Osteocyte (in vitro differentiated cells): Measurements from ENCODE around the gene CLASP1. TPM values are rescaled to one million over a fixed set of nuclear protein-coding genes. Genes with fewer than 3 reads are reported as not detected.

Experiments
- DNase-seq: peaks from one replicate; pipeline ENCODE4 v3.0.0; 2021; ENCODE audit warnings: mixed read lengths; ENCODE audit not compliant: unreplicated experiment; ENCODE audit errors: extremely low spot score
- H3K27ac Mint-ChIP-seq: one replicate; pipeline ENCODE4 v1.8.0; 2021; ENCODE audit warnings: mild to moderate bottlenecking, mixed read lengths; ENCODE audit not compliant: unreplicated experiment
- H3K27me3 Mint-ChIP-seq: one replicate; pipeline ENCODE4 v1.8.0; 2021; ENCODE audit warnings: mixed read lengths; ENCODE audit not compliant: unreplicated experiment
- H3K36me3 Mint-ChIP-seq: one replicate; pipeline ENCODE4 v1.8.0; 2021; ENCODE audit warnings: mixed read lengths; ENCODE audit not compliant: unreplicated experiment
- H3K4me1 Mint-ChIP-seq: one replicate; pipeline ENCODE4 v1.8.0; 2021; ENCODE audit warnings: mixed read lengths; ENCODE audit not compliant: unreplicated experiment
- H3K4me3 Mint-ChIP-seq: one replicate; pipeline ENCODE4 v1.8.0; 2021; ENCODE audit warnings: mild to moderate bottlenecking, moderate library complexity, mixed read lengths; ENCODE audit not compliant: unreplicated experiment
- H3K9me3 Mint-ChIP-seq: one replicate; pipeline ENCODE4 v1.8.0; 2021; ENCODE audit warnings: mixed read lengths; ENCODE audit not compliant: unreplicated experiment
- CTCF ChIP-seq: fragments of 200-600 bp; sonication (generic); IDR thresholded peaks from 2 replicates; pipeline ENCODE4 v1.5.0; 2021; ENCODE audit warnings: antibody characterized with exemption, mild to moderate bottlenecking, moderate library complexity
- total RNA-seq: library from RNA; stranded (reverse); gene quantifications from 2 replicates; pipeline ENCODE4 v1.2.1, GENCODE V29; 2021

Gene CLASP1
- total RNA-seq, 1 donor from 2014 or later: 59.9 TPM

GRCh38 chr2:121599963-121600651, 49.2 kb downstream of the CLASP1 start:
- H3K4me1 Mint-ChIP-seq: peaks cover 7% of the 10 kb centered on the region
- no peak overlapping the region for H3K27ac Mint-ChIP-seq
- no peak for TF ChIP-seq CTCF
- H3K27me3 Mint-ChIP-seq: no peaks in the 10 kb centered on the region
- no peak overlapping the region for H3K4me3 Mint-ChIP-seq
- DNase-seq: no peak
- peaks cover 18% of the 10 kb centered on the region for H3K36me3 Mint-ChIP-seq
- H3K9me3 Mint-ChIP-seq: no peaks in the 10 kb centered on the region

- TF ChIP-seq CTCF: no peak
- Mint-ChIP-seq H3K4me3 (no peak overlapping the region), H3K27me3 (no peaks in the 10 kb centered on the region), H3K27ac (no peak overlapping the region), H3K9me3 (no peaks in the 10 kb centered on the region), H3K4me1 (peaks cover 9% of the 10 kb centered on the region), H3K36me3 (peaks cover 6% of the 10 kb centered on the region)
- no peak for DNase-seq
These were observed 51.2 kb downstream of the CLASP1 start for GRCh38 chr2:121598087-121598486.

GRCh38 chr2:121596221-121597080, 52.8 kb downstream of the CLASP1 start:
- H3K36me3 Mint-ChIP-seq: peaks cover 1% of the 10 kb centered on the region
- no peak for DNase-seq
- H3K9me3 Mint-ChIP-seq: no peaks in the 10 kb centered on the region
- TF ChIP-seq CTCF: peak; percentile 62
- no peak overlapping the region for H3K4me3 Mint-ChIP-seq
- H3K4me1 Mint-ChIP-seq: peaks cover 11% of the 10 kb centered on the region
- peak overlapping the region; percentile 71 for H3K27ac Mint-ChIP-seq
- no peaks in the 10 kb centered on the region for H3K27me3 Mint-ChIP-seq

- Mint-ChIP-seq H3K27me3 (no peaks in the 10 kb centered on the region), H3K27ac (peak overlapping the region; percentile 71), H3K36me3 (no peaks in the 10 kb centered on the region), H3K9me3 (no peaks in the 10 kb centered on the region), H3K4me1 (peaks cover 11% of the 10 kb centered on the region), H3K4me3 (no peak overlapping the region)
- no peak for DNase-seq
- TF ChIP-seq CTCF: no peak
These were observed 54.0 kb downstream of the CLASP1 start for GRCh38 chr2:121595012-121595891.
